Small intestine (tissue), 7 donors: ENCODE measurements around the gene PCED1B. TPM values are rescaled to one million over a fixed set of nuclear protein-coding genes. Genes with fewer than 3 reads are reported as not detected.
"Not testable (repeated sequence)": the region's sequence is repeated elsewhere in the genome, so short reads cannot be mapped to it uniquely, and the experiment has no call there.

Experiments used
- DNase-seq, 2 donors: peaks; one replicate each; pipeline versions ENCODE4 v3.0.0 to v3.0.0-alpha.2; 2013
- FAIRE-seq: peaks from 2 replicates; lab custom pipeline; 2012; peaks lifted over from hg19 to GRCh38; lab: Jason Lieb, UNC
- H3K27ac ChIP-seq, 3 donors: one replicate each; pipeline ENCODE4 v1.5.1; 2013; ENCODE audit warnings: low read length in 2 of 3, mild to moderate bottlenecking in 2 of 3, control low read depth in 1 of 3, inconsistent platforms in 1 of 3, low read depth in 1 of 3, moderate library complexity in 1 of 3
- H3K27me3 ChIP-seq, 3 donors: one replicate each; pipeline ENCODE4 v1.6.1; 2013; ENCODE audit warnings: low read length in 3 of 3, inconsistent platforms in 1 of 3; ENCODE audit not compliant: control insufficient read depth in 3 of 3, insufficient read depth in 3 of 3
- H3K36me3 ChIP-seq, 3 donors: one replicate each; pipeline ENCODE4 v1.6.1; 2013; ENCODE audit warnings: low read length in 3 of 3, inconsistent platforms in 1 of 3, low read depth in 1 of 3, mild to moderate bottlenecking in 1 of 3, moderate library complexity in 1 of 3; ENCODE audit not compliant: control insufficient read depth in 3 of 3, insufficient read depth in 2 of 3
- H3K4me1 ChIP-seq, 3 donors: one replicate each; pipeline ENCODE4 v1.6.1; 2013; ENCODE audit warnings: low read length in 2 of 3, inconsistent platforms in 1 of 3, low read depth in 1 of 3, mild to moderate bottlenecking in 1 of 3, moderate library complexity in 1 of 3; ENCODE audit not compliant: control insufficient read depth in 3 of 3, insufficient read depth in 2 of 3
- H3K4me3 ChIP-seq, 3 donors: one replicate each; pipeline ENCODE4 v1.5.1; 2013; ENCODE audit warnings: low read length in 3 of 3, control low read depth in 1 of 3, inconsistent platforms in 1 of 3, low read depth in 1 of 3, mild to moderate bottlenecking in 1 of 3, moderate library complexity in 1 of 3
- H3K9me3 ChIP-seq, 2 donors: one replicate each; pipeline ENCODE4 v1.6.1; 2013; ENCODE audit warnings: low read depth in 1 of 2, low read length in 1 of 2; ENCODE audit not compliant: control insufficient read depth in 2 of 2, insufficient read depth in 1 of 2
- WGBS, 3 donors: extraction: QIAGEN DNeasy Blood & Tissue Kit; methylation state at CpG; one replicate each; pipeline ENCODE4 v1.1.7; 2013; 5-methylcytosine and 5-hydroxymethylcytosine counted together
- polyA plus RNA-seq, 4 donors: library from polyadenylated mRNA; stranded (reverse) in 3 of 4; unstranded in 1 of 4; fragments of 200-250 nt in 3 of 4; fragments of 120-200 nt in 1 of 4; gene quantifications; one replicate each; pipeline versions ENCODE4 v1.2.1 to v1.2.3, GENCODE V29; 2013
- donor health status: healthy with polysubstance abuse.
- donor health status: control.
- donor health status: control.
- donor health status: Bipolar disorder and iron deficiency.
- donor health status: healthy.

PCED1B gene
- polyA plus RNA-seq, 4 donors, result 1.4 to 4.5 (median 1.6) TPM; not detected in 1

- Histone ChIP-seq H3K27me3 (no peaks in the 10 kb centered on the region), H3K4me3 (no peak overlapping the region), H3K36me3 (no peaks in the 10 kb centered on the region), H3K9me3 (peaks cover 0 to 8% of the 10 kb centered on the region in 2 donors), H3K27ac (no peak overlapping the region), H3K4me1 (peaks cover 0 to 5% (median 0%) of the 10 kb centered on the region in 3 donors)
- no peak for DNase-seq
- FAIRE-seq, result no peak
- 89 to 93% (median 90%) methylated on average over 2 of the region's 2 CpGs for WGBS, 3 donors
These were observed 85.5 kb downstream of the PCED1B start for GRCh38 chr12:47164724-47165439.

GRCh38 chr12:47165934-47166333, 86.5 kb downstream of the PCED1B start:
- DNase-seq (no peak), FAIRE-seq (no peak)
- Histone ChIP-seq H3K27me3 (no peaks in the 10 kb centered on the region), H3K9me3 (peaks cover 0 to 5% of the 10 kb centered on the region in 2 donors), H3K27ac (no peak overlapping the region), H3K4me1 (peaks cover 0 to 5% (median 0%) of the 10 kb centered on the region in 3 donors), H3K4me3 (no peak overlapping the region), H3K36me3 (no peaks in the 10 kb centered on the region)
- 51 to 57% (median 54%) methylated on average over 5 of the region's 5 CpGs for WGBS, 3 donors

GRCh38 chr12:47166365-47166764, 86.9 kb downstream of the PCED1B start:
- H3K4me1 ChIP-seq, result peaks cover 0 to 5% (median 0%) of the 10 kb centered on the region in 3 donors
- H3K27ac ChIP-seq, result no peak overlapping the region
- no peak for FAIRE-seq
- H3K9me3 ChIP-seq, result peaks cover 0 to 8% of the 10 kb centered on the region in 2 donors
- H3K27me3 ChIP-seq, result no peaks in the 10 kb centered on the region
- H3K4me3 ChIP-seq, result no peak overlapping the region
- no peaks in the 10 kb centered on the region for H3K36me3 ChIP-seq
- no peak for DNase-seq
- WGBS, 3 donors, result 43 to 97% (median 79%) methylated on average over 1 of the region's 1 CpG

DNA sequence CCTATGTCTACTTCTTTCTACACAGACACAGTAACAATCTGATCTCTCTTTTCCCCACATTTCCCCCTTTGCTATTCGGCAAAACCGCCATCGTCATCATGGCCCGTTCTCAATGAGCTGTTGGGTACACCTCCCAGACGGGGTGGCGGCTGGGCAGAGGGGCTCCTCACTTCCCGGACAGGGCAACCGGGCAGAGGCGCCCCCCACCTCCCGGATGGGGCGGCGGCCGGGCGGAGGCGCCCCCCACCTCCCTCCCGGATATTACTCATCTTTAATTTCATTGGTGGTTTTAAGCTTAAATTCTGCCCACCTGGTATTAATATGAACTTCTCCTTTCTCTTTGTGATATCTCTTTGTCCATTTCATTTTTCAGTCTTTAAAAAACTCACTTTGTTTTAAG, 90.9 kb downstream of the PCED1B start:
- H3K9me3 ChIP-seq, H3K27ac ChIP-seq, DNase-seq, H3K27me3 ChIP-seq, H3K4me1 ChIP-seq, FAIRE-seq, H3K4me3 ChIP-seq, H3K36me3 ChIP-seq: not testable (repeated sequence)
- WGBS, 3 donors, result 91 to 99% (median 98%) methylated on average over 16 of the region's 16 CpGs

GRCh38 chr12:47178014-47178413, 98.6 kb downstream of the PCED1B start:
- Histone ChIP-seq H3K27ac (no peak overlapping the region), H3K27me3 (no peaks in the 10 kb centered on the region), H3K4me3 (no peak overlapping the region), H3K9me3 (no peaks in the 10 kb centered on the region), H3K4me1 (no peaks in the 10 kb centered on the region), H3K36me3 (no peaks in the 10 kb centered on the region)
- 90 to 94% (median 92%) methylated on average over 3 of the region's 3 CpGs for WGBS, 3 donors
- FAIRE-seq, result no peak
- DNase-seq, result no peak

- H3K36me3 ChIP-seq, H3K27ac ChIP-seq, H3K27me3 ChIP-seq, H3K9me3 ChIP-seq, FAIRE-seq, DNase-seq, H3K4me1 ChIP-seq, H3K4me3 ChIP-seq: not testable (repeated sequence)
- WGBS, 3 donors, result 81 to 89% (median 86%) methylated on average over 11 of the region's 11 CpGs
These were observed 102.9 kb downstream of the PCED1B start for GRCh38 chr12:47182164-47182938.

DNA sequence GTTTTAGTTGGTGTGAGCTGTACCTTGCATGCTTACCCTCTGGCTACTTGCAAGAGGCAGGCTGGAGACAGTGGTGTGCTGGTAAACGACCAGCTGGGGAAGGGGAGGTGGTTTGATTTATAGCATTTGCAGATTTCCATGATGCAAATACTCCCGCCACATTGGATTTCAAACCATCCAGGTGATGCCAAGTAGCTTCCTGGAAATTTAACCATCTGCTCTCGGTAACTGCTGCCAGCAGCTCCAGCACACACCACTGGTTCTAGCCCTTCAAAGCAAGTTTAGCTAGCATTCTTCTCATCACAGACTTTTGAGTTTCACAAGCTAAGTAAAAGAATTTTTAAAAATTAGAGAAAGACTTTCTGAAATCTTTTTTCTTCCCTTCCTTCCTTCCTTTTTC, 104.8 kb downstream of the PCED1B start:
- H3K9me3 ChIP-seq, result no peaks in the 10 kb centered on the region
- peaks cover 0 to 4% (median 0%) of the 10 kb centered on the region in 3 donors for H3K4me1 ChIP-seq
- WGBS, 3 donors, result 71 to 74% (median 72%) methylated on average over 3 of the region's 3 CpGs
- no peak overlapping the region for H3K27ac ChIP-seq
- FAIRE-seq (no peak), DNase-seq (no peak)
- H3K36me3 ChIP-seq, result no peaks in the 10 kb centered on the region
- H3K27me3 ChIP-seq, result no peaks in the 10 kb centered on the region
- no peak overlapping the region for H3K4me3 ChIP-seq

DNA sequence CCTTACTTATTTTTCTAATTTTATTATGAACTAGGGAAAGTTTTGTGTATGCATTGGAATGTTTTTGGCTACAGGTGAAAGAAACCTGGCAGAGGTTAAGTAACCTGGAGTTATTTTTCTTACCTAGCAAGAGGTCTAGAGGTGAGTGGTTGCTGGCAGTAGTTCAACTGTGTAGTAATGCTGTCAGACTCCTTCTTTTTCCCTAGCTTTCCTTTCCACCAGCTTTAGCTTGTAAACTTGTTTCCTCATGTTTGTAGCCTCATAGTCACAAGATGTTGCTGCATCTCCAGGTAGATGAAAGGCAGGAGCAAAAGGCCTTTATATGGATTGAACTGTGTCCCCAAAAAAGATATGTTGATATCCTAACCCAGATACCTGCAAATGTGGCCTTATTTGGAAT, 105.4 kb downstream of the PCED1B start:
- H3K27me3 ChIP-seq, result no peaks in the 10 kb centered on the region
- no peak overlapping the region for H3K27ac ChIP-seq
- H3K4me1 ChIP-seq, result peaks cover 0 to 9% (median 0%) of the 10 kb centered on the region in 3 donors
- FAIRE-seq (no peak), DNase-seq (no peak)
- H3K9me3 ChIP-seq, result no peaks in the 10 kb centered on the region
- H3K36me3 ChIP-seq, result no peaks in the 10 kb centered on the region
- H3K4me3 ChIP-seq, result no peak overlapping the region
